Keratinocyte (primary cell): Measurements from ENCODE around the gene TPCN2. TPM values are rescaled to one million over a fixed set of nuclear protein-coding genes. Genes with fewer than 3 reads are reported as not detected.
"Not testable (repeated sequence)": the region's sequence is repeated elsewhere in the genome, so short reads cannot be mapped to it uniquely, and the experiment has no call there.

ENCODE experiments used
- DNase-seq: peaks from one replicate; pipeline ENCODE4 v3.0.0-alpha.2; 2011; ENCODE audit warnings: low read depth, missing footprints, low spot score
- FAIRE-seq: peaks from 2 replicates; lab custom pipeline; 2011; peaks lifted over from hg19 to GRCh38; lab: Jason Lieb, UNC
- H2AFZ ChIP-seq: 2 replicates; pipeline ENCODE4 v1.6.0; 2012; ENCODE audit warnings: low read length, control low read depth, inconsistent platforms; ENCODE audit not compliant: control insufficient read depth
- H3K27ac ChIP-seq: 2 replicates; pipeline ENCODE4 v1.5.1; 2011; ENCODE audit warnings: low read length; ENCODE audit not compliant: control insufficient read depth, insufficient read depth
- H3K27me3 ChIP-seq: 3 replicates; pipeline ENCODE4 v1.6.0; 2011; ENCODE audit warnings: low read length; ENCODE audit not compliant: control insufficient read depth, insufficient read depth; ENCODE audit errors: extremely low read depth
- H3K36me3 ChIP-seq, 2 experiments: 2 replicates in 1 of 2; 3 replicates in 1 of 2; pipeline ENCODE4 v1.5.1; 2011; ENCODE audit warnings: low read length in 2 of 2, mild to moderate bottlenecking in 1 of 2; ENCODE audit not compliant: control insufficient read depth in 2 of 2, insufficient read depth in 2 of 2; ENCODE audit errors: extremely low read depth in 1 of 2
- H3K4me1 ChIP-seq: 3 replicates; pipeline ENCODE4 v1.5.1; 2011; ENCODE audit warnings: low read length; ENCODE audit not compliant: control insufficient read depth, insufficient read depth; ENCODE audit errors: extremely low read depth
- H3K4me2 ChIP-seq: 3 replicates; pipeline ENCODE4 v1.6.0; 2011; ENCODE audit warnings: low read depth, low read length; ENCODE audit not compliant: control insufficient read depth, insufficient read depth; ENCODE audit errors: extremely low read depth
- H3K4me3 ChIP-seq, 3 experiments: fragments of 200-600 bp in 1 of 3; sonication (generic) in 1 of 3; 2 replicates in 2 of 3; 3 replicates in 1 of 3; pipeline ENCODE4 v1.5.1; 2011 to 2016; ENCODE audit warnings: low read length in 3 of 3, mild to moderate bottlenecking in 3 of 3, control low read depth in 2 of 3, inconsistent platforms in 1 of 3, low read depth in 1 of 3, mixed read lengths in 1 of 3, mixed run types in 1 of 3, moderate library complexity in 1 of 3; ENCODE audit not compliant: control insufficient read depth in 2 of 3, insufficient read depth in 2 of 3; ENCODE audit errors: extremely low read depth in 1 of 3
- H3K79me2 ChIP-seq: 2 replicates; pipeline ENCODE4 v1.6.0; 2012; ENCODE audit warnings: low read length; ENCODE audit not compliant: control insufficient read depth, insufficient read depth
- H3K9ac ChIP-seq: 3 replicates; pipeline ENCODE4 v1.6.0; 2011; ENCODE audit warnings: low read length; ENCODE audit not compliant: control insufficient read depth, insufficient read depth; ENCODE audit errors: extremely low read depth
- H3K9me1 ChIP-seq: 3 replicates; pipeline ENCODE4 v1.6.0; 2011; ENCODE audit warnings: low read length; ENCODE audit not compliant: control insufficient read depth, insufficient read depth; ENCODE audit errors: extremely low read depth
- H3K9me3 ChIP-seq: 2 replicates; pipeline ENCODE4 v1.5.1; 2012; ENCODE audit warnings: low read depth, low read length; ENCODE audit not compliant: control insufficient read depth
- H4K20me1 ChIP-seq: 3 replicates; pipeline ENCODE4 v1.6.0; 2011; ENCODE audit warnings: low read length; ENCODE audit not compliant: control insufficient read depth, insufficient read depth; ENCODE audit errors: extremely low read depth
- EZH2 ChIP-seq: IDR thresholded peaks from one replicate; pipeline ENCODE4 v1.6.1; 2012; ENCODE audit warnings: inconsistent platforms, mild to moderate bottlenecking, low read length, moderate library complexity
- dilution Hi-C: fragments of 300-500 bp; cut with MboI; formaldehyde crosslinking; loops from one replicate; pipeline ENCODE4 v1.7.0; 2020; ENCODE audit warnings: low sequenced_read_pairs; ENCODE audit not compliant: extremely low pct_ligation_motif_present
- polyA plus RNA-seq, 5 experiments: library from polyadenylated mRNA; depleted of rRNA in 3 of 5; stranded (reverse) in 3 of 5; stranded (forward) in 1 of 5; unstranded in 1 of 5; fragments of >200 nt; gene quantifications; 1 replicate in 1 of 5; 2 replicates in 3 of 5; 3 replicates in 1 of 5; pipeline versions ENCODE4 v1.2.1 to v1.2.3, GENCODE V29; 2011 to 2012; ENCODE audit warnings: missing spikeins in 2 of 5, low read depth in 1 of 5, low replicate concordance in 1 of 5
- TF ChIP-seq, protein P1 (sequence below), 3 experiments: IDR thresholded peaks in 1 of 3; conservative IDR thresholded peaks in 1 of 3; optimal IDR thresholded peaks in 1 of 3; 2 replicates in 2 of 3; 3 replicates in 1 of 3; pipeline versions ENCODE3 to v1.5.1; 2011; ENCODE audit warnings: low read length in 3 of 3, mild to moderate bottlenecking in 3 of 3, moderate library complexity in 2 of 3, control low read depth in 1 of 3, inconsistent platforms in 1 of 3; ENCODE audit not compliant: insufficient read depth in 2 of 3; ENCODE audit errors: extremely low read depth in 1 of 3

TPCN2 gene
- polyA plus RNA-seq, 1 donor (not counting 4 experiments of a cell fraction or from before 2014, with no cell fraction given) = 7.7 TPM

DNA sequence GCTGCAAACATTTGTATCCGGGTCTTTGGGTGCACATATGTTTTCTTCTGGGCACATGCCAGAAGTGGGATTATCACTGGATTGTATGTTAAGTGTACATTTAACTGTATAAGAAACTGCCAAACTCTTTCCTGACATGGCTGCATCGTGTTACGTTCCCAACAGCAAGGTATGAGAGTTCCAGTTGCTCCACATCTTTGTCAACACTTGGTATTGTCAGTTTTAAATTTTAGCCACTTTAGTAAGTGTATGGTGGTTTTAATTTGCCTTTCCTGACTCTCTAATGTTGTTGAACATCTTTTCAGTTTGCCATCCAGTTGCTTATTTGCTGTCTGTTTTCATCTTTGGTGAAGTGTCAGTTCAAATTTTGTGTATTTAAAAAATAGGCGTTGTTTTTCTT lies 84.5 kb downstream of the TPCN2 start:
- no peaks in the 10 kb centered on the region for H3K79me2 ChIP-seq
- H3K4me2 ChIP-seq = no peak overlapping the region
- no peak overlapping the region for H3K4me3 ChIP-seq
- no peaks in the 10 kb centered on the region for H3K4me1 ChIP-seq
- no peaks in the 10 kb centered on the region for H3K9me3 ChIP-seq
- no peaks in the 10 kb centered on the region for H3K9me1 ChIP-seq
- no peaks in the 10 kb centered on the region for H3K27me3 ChIP-seq
- H3K27ac ChIP-seq = no peak overlapping the region
- dilution Hi-C loops = no loop called here
- no peak for FAIRE-seq
- DNase-seq = no peak
- H4K20me1 ChIP-seq = no peaks in the 10 kb centered on the region
- TF ChIP-seq, protein P1, sequence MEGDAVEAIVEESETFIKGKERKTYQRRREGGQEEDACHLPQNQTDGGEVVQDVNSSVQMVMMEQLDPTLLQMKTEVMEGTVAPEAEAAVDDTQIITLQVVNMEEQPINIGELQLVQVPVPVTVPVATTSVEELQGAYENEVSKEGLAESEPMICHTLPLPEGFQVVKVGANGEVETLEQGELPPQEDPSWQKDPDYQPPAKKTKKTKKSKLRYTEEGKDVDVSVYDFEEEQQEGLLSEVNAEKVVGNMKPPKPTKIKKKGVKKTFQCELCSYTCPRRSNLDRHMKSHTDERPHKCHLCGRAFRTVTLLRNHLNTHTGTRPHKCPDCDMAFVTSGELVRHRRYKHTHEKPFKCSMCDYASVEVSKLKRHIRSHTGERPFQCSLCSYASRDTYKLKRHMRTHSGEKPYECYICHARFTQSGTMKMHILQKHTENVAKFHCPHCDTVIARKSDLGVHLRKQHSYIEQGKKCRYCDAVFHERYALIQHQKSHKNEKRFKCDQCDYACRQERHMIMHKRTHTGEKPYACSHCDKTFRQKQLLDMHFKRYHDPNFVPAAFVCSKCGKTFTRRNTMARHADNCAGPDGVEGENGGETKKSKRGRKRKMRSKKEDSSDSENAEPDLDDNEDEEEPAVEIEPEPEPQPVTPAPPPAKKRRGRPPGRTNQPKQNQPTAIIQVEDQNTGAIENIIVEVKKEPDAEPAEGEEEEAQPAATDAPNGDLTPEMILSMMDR (optimal IDR thresholded peaks at IDR 0.05 in 1 of 3, IDR thresholded peaks at IDR 0.05 in 1 of 3, conservative IDR thresholded peaks at IDR 0.05 in 1 of 3; ENCODE audit: extremely low read depth in 1 of 3, insufficient read depth in 2 of 3, low read length in 3 of 3) = no peak
- no peak for TF ChIP-seq EZH2
- H3K9ac ChIP-seq = no peak overlapping the region
- no peaks in the 10 kb centered on the region for H3K36me3 ChIP-seq
- H2AFZ ChIP-seq = no peak overlapping the region

DNA sequence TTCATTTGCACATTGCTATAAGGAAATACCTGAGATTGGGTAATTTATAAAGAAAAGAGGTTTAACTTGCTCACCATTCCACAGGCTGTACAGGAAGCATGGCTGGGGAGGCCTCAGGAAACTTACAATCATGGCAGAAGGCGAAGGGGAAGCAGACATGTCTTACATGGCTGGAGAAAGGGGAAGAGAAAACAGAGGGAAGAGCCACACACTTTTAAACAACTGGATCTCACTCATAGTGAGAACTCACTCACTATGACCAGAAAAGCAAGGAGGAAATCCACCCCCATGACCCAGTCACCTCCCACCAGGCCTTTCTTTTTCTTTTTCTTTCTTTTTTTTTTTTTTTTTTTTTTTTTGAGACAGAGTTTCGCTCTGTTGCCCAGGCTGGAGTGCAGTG lies 85.5 kb downstream of the TPCN2 start:
- DNase-seq, H3K27ac ChIP-seq, H3K79me2 ChIP-seq, H3K4me1 ChIP-seq, H3K4me3 ChIP-seq, dilution Hi-C loops, H3K36me3 ChIP-seq, H3K9me1 ChIP-seq, H3K9me3 ChIP-seq, H3K9ac ChIP-seq, H4K20me1 ChIP-seq, H3K27me3 ChIP-seq, H2AFZ ChIP-seq, FAIRE-seq, H3K4me2 ChIP-seq: not testable (repeated sequence)

DNA sequence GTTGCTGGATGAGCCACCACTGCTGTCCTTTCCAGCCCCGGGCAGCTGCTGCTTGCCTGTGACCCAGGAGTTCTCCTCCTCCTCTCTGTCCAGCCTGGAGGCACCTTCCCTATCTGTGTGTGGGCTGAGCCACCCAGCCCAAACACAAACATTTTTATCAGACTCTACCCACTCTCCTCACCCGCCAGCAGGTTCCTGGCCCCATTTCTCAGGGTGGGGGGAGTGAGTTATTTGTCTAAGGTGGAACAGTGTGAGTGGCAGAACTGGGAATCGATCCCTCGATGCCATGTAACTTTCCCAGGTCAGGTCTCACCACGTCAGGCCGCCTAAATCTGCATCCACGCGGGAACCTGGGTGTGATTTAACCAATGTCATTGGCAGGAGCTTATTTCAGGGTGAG lies 86.2 kb downstream of the TPCN2 start:
- H3K36me3 ChIP-seq = no peaks in the 10 kb centered on the region
- H3K4me3 ChIP-seq = no peak overlapping the region
- H3K9me1 ChIP-seq = no peaks in the 10 kb centered on the region
- no peaks in the 10 kb centered on the region for H3K4me1 ChIP-seq
- DNase-seq (no peak), FAIRE-seq (no peak)
- no peaks in the 10 kb centered on the region for H3K79me2 ChIP-seq
- no peaks in the 10 kb centered on the region for H4K20me1 ChIP-seq
- no peak overlapping the region for H2AFZ ChIP-seq
- H3K27ac ChIP-seq = no peak overlapping the region
- no peak overlapping the region for H3K4me2 ChIP-seq
- TF ChIP-seq, protein P1 (optimal IDR thresholded peaks at IDR 0.05 in 1 of 3, IDR thresholded peaks at IDR 0.05 in 1 of 3, conservative IDR thresholded peaks at IDR 0.05 in 1 of 3; ENCODE audit: extremely low read depth in 1 of 3, insufficient read depth in 2 of 3, low read length in 3 of 3) = no peak
- TF ChIP-seq EZH2 = no peak
- dilution Hi-C loops = no loop called here
- no peaks in the 10 kb centered on the region for H3K9me3 ChIP-seq
- H3K27me3 ChIP-seq = no peaks in the 10 kb centered on the region
- no peak overlapping the region for H3K9ac ChIP-seq
